ENCODE data around the gene SLC3A2.
"Not testable (repeated sequence)": the region's sequence is repeated elsewhere in the genome, so short reads cannot be mapped to it uniquely, and the experiment has no call there.

SLC3A2 gene

GRCh38 chr11:62839050-62839945 lies 41.4 kb upstream of the SLC3A2 start, which contains the start of gene WDR74:
TSS of gene WDR74 (minus strand) at chr11:62839590. CDS start at chr11:62839570, 20 bp downstream.
- DNase-seq (ENCODE audit: low read depth) = peak; percentile 97
- TF ChIP-seq, protein P1, sequence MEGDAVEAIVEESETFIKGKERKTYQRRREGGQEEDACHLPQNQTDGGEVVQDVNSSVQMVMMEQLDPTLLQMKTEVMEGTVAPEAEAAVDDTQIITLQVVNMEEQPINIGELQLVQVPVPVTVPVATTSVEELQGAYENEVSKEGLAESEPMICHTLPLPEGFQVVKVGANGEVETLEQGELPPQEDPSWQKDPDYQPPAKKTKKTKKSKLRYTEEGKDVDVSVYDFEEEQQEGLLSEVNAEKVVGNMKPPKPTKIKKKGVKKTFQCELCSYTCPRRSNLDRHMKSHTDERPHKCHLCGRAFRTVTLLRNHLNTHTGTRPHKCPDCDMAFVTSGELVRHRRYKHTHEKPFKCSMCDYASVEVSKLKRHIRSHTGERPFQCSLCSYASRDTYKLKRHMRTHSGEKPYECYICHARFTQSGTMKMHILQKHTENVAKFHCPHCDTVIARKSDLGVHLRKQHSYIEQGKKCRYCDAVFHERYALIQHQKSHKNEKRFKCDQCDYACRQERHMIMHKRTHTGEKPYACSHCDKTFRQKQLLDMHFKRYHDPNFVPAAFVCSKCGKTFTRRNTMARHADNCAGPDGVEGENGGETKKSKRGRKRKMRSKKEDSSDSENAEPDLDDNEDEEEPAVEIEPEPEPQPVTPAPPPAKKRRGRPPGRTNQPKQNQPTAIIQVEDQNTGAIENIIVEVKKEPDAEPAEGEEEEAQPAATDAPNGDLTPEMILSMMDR (IDR thresholded peaks at IDR 0.05; ENCODE audit: low read depth, low read length) = no peak
- TF ChIP-seq POLR2A (IDR thresholded peaks at IDR 0.05; ENCODE audit: extremely low read depth, insufficient read length) (peak; percentile 98), MYC (IDR thresholded peaks at IDR 0.05; ENCODE audit: low read depth, low read length) (peak; percentile 100), MAX (IDR thresholded peaks at IDR 0.05; ENCODE audit: low read depth, low read length) (peak; percentile 99)
- peak within 1 kb of the TSS; percentile 83 for H3K4me3 ChIP-seq (ENCODE audit: low read depth, low read length)

GRCh38 chr11:62840721-62841360 lies 39.9 kb upstream of the SLC3A2 start:
- H3K4me3 ChIP-seq (ENCODE audit: low read depth, low read length) = peak overlapping the region; percentile 70
- 0 out of 2 replicates have a peak, but pooled peaks have one; percentile 15 for TF ChIP-seq MAX (IDR thresholded peaks at IDR 0.05; ENCODE audit: low read depth, low read length)
- DNase-seq (ENCODE audit: low read depth) = peak; percentile 85

DNA sequence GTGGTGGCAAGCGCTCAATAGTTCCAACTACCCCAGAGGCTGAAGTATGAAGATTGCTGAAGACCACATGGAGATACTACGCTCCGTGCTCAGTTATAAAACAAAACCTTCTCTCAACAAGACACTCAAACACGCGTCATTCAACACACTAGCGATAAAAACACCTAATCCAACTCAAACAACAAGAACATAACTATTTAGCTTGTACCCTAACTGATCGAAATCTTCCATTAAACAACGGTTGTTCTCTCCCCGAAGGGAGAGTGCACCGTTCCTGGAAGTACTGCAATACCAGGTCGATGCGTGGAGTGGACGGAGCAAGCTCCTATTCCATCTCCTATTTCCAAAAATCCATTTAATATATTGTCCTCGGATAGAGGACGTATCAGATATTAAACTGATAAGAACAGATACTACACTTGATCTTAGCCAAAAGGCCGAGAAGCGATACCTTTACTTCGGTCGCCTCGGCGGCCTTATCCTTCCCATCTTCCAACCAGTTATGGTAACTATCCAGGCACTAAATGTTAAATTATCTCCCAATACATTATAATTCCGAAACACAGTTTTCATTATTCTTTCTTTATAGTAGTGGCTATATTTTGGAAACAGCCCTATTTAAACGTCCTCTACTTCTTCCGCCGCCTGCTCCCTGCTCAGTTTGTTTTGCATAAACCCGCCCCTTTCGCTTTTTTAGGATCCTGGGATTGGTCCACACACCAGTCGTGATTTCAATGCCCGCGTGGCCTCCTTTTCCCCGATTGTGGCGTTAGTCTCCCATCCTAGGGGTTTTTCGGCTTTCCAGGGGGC lies 39.1 kb upstream of the SLC3A2 start:
- peak overlapping the region; percentile 70 for H3K4me3 ChIP-seq (ENCODE audit: low read depth, low read length)
- TF ChIP-seq, protein P1 (IDR thresholded peaks at IDR 0.05; ENCODE audit: low read depth, low read length) = no peak
- TF ChIP-seq MAX (IDR thresholded peaks at IDR 0.05; ENCODE audit: low read depth, low read length) (peak; percentile 82), MYC (IDR thresholded peaks at IDR 0.05; ENCODE audit: low read depth, low read length) (peak; percentile 80), POLR2A (IDR thresholded peaks at IDR 0.05; ENCODE audit: extremely low read depth, insufficient read length) (peak; percentile 100)
- DNase-seq (ENCODE audit: low read depth) = peak; percentile 99

GRCh38 chr11:62842171-62842741 lies 38.4 kb upstream of the SLC3A2 start:
- DNase-seq (ENCODE audit: low read depth) = peak; percentile 70
- no peak for TF ChIP-seq POLR2A (IDR thresholded peaks at IDR 0.05; ENCODE audit: extremely low read depth, insufficient read length)
- H3K4me3 ChIP-seq (ENCODE audit: low read depth, low read length) = peak overlapping the region; percentile 70

DNA sequence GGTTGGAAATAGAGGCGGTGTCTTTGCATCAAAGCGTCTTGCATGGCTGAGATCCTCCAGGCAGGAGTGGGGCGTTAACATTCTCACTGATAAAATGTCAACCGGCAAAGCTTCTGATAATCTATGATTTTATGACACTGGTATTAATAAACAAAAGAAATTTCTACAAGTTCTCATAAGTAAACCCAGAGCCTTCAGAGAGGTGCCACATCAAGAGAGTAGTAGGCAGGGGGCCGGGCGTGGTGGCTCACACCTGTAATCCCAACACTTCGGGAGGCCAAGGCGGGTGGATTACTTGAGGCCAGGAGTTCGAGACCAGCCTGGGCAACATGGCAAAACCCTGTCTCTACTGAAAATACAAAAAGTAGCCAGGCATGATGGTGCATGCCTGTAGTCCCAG lies 37.8 kb upstream of the SLC3A2 start:
- not testable (repeated sequence) for DNase-seq (ENCODE audit: low read depth)
- H3K4me3 ChIP-seq (ENCODE audit: low read depth, low read length) = peak overlapping the region; percentile 70

GRCh38 chr11:62843466-62843865 lies 37.2 kb upstream of the SLC3A2 start:
- DNase-seq (ENCODE audit: low read depth) = no peak
- no peak for TF ChIP-seq POLR2A (IDR thresholded peaks at IDR 0.05; ENCODE audit: extremely low read depth, insufficient read length)
- TF ChIP-seq, protein P1 (IDR thresholded peaks at IDR 0.05; ENCODE audit: low read depth, low read length) = no peak
- TF ChIP-seq MAX (IDR thresholded peaks at IDR 0.05; ENCODE audit: low read depth, low read length) = no peak
- TF ChIP-seq MYC (IDR thresholded peaks at IDR 0.05; ENCODE audit: low read depth, low read length) = no peak
- H3K4me3 ChIP-seq (ENCODE audit: low read depth, low read length) = no peak overlapping the region

Measured in NB4 (cell line).